ENCODE measurements around the gene CEP170B.
A peak's percentile ranks its signal among the peaks of the same experiment; 100 is the strongest.

CEP170B gene

GRCh38 chr14:104841730-104842129 lies 23.3 kb upstream of the CEP170B start:
- Histone ChIP-seq H3K9ac (ENCODE audit: insufficient read length) (no peak overlapping the region), H3K27ac (no peak overlapping the region), H3K4me3 (no peak overlapping the region), H3K36me3 (ENCODE audit: insufficient read depth, low read length) (no peaks in the 10 kb centered on the region), H3K9me3 (ENCODE audit: low read depth, low read length) (no peaks in the 10 kb centered on the region)
- no peak for DNase-seq (ENCODE audit: low read depth, low spot score)
- TF ChIP-seq FOXP2 (optimal IDR thresholded peaks at IDR 0.05; ENCODE audit: control extremely low read depth, extremely low read length, insufficient read depth) (no peak), POLR2AphosphoS5 (IDR thresholded peaks at IDR 0.05; ENCODE audit: borderline replicate concordance, low read depth, low read length) (no peak), EZH2 (IDR thresholded peaks at IDR 0.05) (no peak)

- TF ChIP-seq FOXP2 (optimal IDR thresholded peaks at IDR 0.05; ENCODE audit: control extremely low read depth, extremely low read length, insufficient read depth) (no peak), POLR2AphosphoS5 (IDR thresholded peaks at IDR 0.05; ENCODE audit: borderline replicate concordance, low read depth, low read length) (no peak)
- Histone ChIP-seq H3K4me3 (no peak overlapping the region), H3K9me3 (ENCODE audit: low read depth, low read length) (no peaks in the 10 kb centered on the region), H3K9ac (ENCODE audit: insufficient read length) (no peak overlapping the region), H3K36me3 (ENCODE audit: insufficient read depth, low read length) (no peaks in the 10 kb centered on the region), H3K27ac (no peak overlapping the region)
- DNase-seq (ENCODE audit: low read depth, low spot score), result no peak
Measured at GRCh38 chr14:104843006-104843405, 22.1 kb upstream of the CEP170B start.

- H3K9ac ChIP-seq (ENCODE audit: insufficient read length), result no peak overlapping the region
- DNase-seq (ENCODE audit: low read depth, low spot score), result no peak
- H3K4me3 ChIP-seq, result peak overlapping the region; percentile 30
- H3K27ac ChIP-seq, result no peak overlapping the region
- no peaks in the 10 kb centered on the region for H3K9me3 ChIP-seq (ENCODE audit: low read depth, low read length)
- no peak for TF ChIP-seq POLR2AphosphoS5 (IDR thresholded peaks at IDR 0.05; ENCODE audit: borderline replicate concordance, low read depth, low read length)
- no peak for TF ChIP-seq FOXP2 (optimal IDR thresholded peaks at IDR 0.05; ENCODE audit: control extremely low read depth, extremely low read length, insufficient read depth)
- no peak for TF ChIP-seq EZH2 (IDR thresholded peaks at IDR 0.05)
- H3K36me3 ChIP-seq (ENCODE audit: insufficient read depth, low read length), result no peaks in the 10 kb centered on the region
Measured at GRCh38 chr14:104843442-104844305, 21.4 kb upstream of the CEP170B start.

- no peaks in the 10 kb centered on the region for H3K36me3 ChIP-seq (ENCODE audit: insufficient read depth, low read length)
- H3K9me3 ChIP-seq (ENCODE audit: low read depth, low read length), result no peaks in the 10 kb centered on the region
- TF ChIP-seq FOXP2 (optimal IDR thresholded peaks at IDR 0.05; ENCODE audit: control extremely low read depth, extremely low read length, insufficient read depth) (no peak), POLR2AphosphoS5 (IDR thresholded peaks at IDR 0.05; ENCODE audit: borderline replicate concordance, low read depth, low read length) (no peak), EZH2 (IDR thresholded peaks at IDR 0.05) (no peak)
- no peak overlapping the region for H3K9ac ChIP-seq (ENCODE audit: insufficient read length)
- no peak overlapping the region for H3K27ac ChIP-seq
- DNase-seq (ENCODE audit: low read depth, low spot score), result no peak
- H3K4me3 ChIP-seq, result peak overlapping the region; percentile 30; the same call in 1 of the 2 replicates
Measured at GRCh38 chr14:104844306-104845032, 20.6 kb upstream of the CEP170B start.

GRCh38 chr14:104845033-104845666 lies 19.9 kb upstream of the CEP170B start:
- H3K36me3 ChIP-seq (ENCODE audit: insufficient read depth, low read length), result no peaks in the 10 kb centered on the region
- DNase-seq (ENCODE audit: low read depth, low spot score), result no peak
- no peak overlapping the region for H3K27ac ChIP-seq
- TF ChIP-seq POLR2AphosphoS5 (IDR thresholded peaks at IDR 0.05; ENCODE audit: borderline replicate concordance, low read depth, low read length), result no peak
- no peak for TF ChIP-seq EZH2 (IDR thresholded peaks at IDR 0.05)
- no peak for TF ChIP-seq FOXP2 (optimal IDR thresholded peaks at IDR 0.05; ENCODE audit: control extremely low read depth, extremely low read length, insufficient read depth)
- no peak overlapping the region for H3K9ac ChIP-seq (ENCODE audit: insufficient read length)
- H3K9me3 ChIP-seq (ENCODE audit: low read depth, low read length), result no peaks in the 10 kb centered on the region
- no peak overlapping the region for H3K4me3 ChIP-seq

- no peak for DNase-seq (ENCODE audit: low read depth, low spot score)
- TF ChIP-seq EZH2 (IDR thresholded peaks at IDR 0.05) (no peak), FOXP2 (optimal IDR thresholded peaks at IDR 0.05; ENCODE audit: control extremely low read depth, extremely low read length, insufficient read depth) (no peak)
Measured at GRCh38 chr14:104845834-104846441, 19.1 kb upstream of the CEP170B start.

GRCh38 chr14:104852280-104852663 lies 12.8 kb upstream of the CEP170B start:
- DNase-seq (ENCODE audit: low read depth, low spot score), result no peak
- H3K36me3 ChIP-seq (ENCODE audit: insufficient read depth, low read length), result no peaks in the 10 kb centered on the region
- no peak for TF ChIP-seq POLR2AphosphoS5 (IDR thresholded peaks at IDR 0.05; ENCODE audit: borderline replicate concordance, low read depth, low read length)
- TF ChIP-seq FOXP2 (optimal IDR thresholded peaks at IDR 0.05; ENCODE audit: control extremely low read depth, extremely low read length, insufficient read depth), result no peak
- TF ChIP-seq EZH2 (IDR thresholded peaks at IDR 0.05), result no peak

More at GRCh38 chr14:104845834-104846441, 19.1 kb upstream of the CEP170B start:
- H3K4me3 ChIP-seq, result no peak overlapping the region
- no peaks in the 10 kb centered on the region for H3K36me3 ChIP-seq (ENCODE audit: insufficient read depth, low read length)
- no peaks in the 10 kb centered on the region for H3K9me3 ChIP-seq (ENCODE audit: low read depth, low read length)
- no peak overlapping the region for H3K27ac ChIP-seq
- no peak overlapping the region for H3K9ac ChIP-seq (ENCODE audit: insufficient read length)

More at GRCh38 chr14:104852280-104852663, 12.8 kb upstream of the CEP170B start:
- no peak overlapping the region for H3K27ac ChIP-seq
- H3K9me3 ChIP-seq (ENCODE audit: low read depth, low read length), result no peaks in the 10 kb centered on the region
- H3K4me3 ChIP-seq, result no peak overlapping the region
- no peak overlapping the region for H3K9ac ChIP-seq (ENCODE audit: insufficient read length)
